Glutamatergic neuron (in vitro differentiated cells): Measurements from ENCODE around the gene MAPK4. TPM values are rescaled to one million over a fixed set of nuclear protein-coding genes. Genes with fewer than 3 reads are reported as not detected.

Experiments
- DNase-seq: peaks from one replicate; pipeline ENCODE4 v3.0.0; 2022
- H3K27ac Mint-ChIP-seq: one replicate; pipeline ENCODE4 v1.8.0; 2020; ENCODE audit warnings: mild to moderate bottlenecking, mixed read lengths, inconsistent platforms; ENCODE audit not compliant: unreplicated experiment
- H3K27me3 Mint-ChIP-seq: one replicate; pipeline ENCODE4 v1.8.0; 2020; ENCODE audit warnings: mild to moderate bottlenecking, moderate library complexity, mixed read lengths, inconsistent platforms; ENCODE audit not compliant: unreplicated experiment
- H3K36me3 Mint-ChIP-seq: one replicate; pipeline ENCODE4 v1.8.0; 2020; ENCODE audit warnings: mild to moderate bottlenecking, mixed read lengths, inconsistent platforms; ENCODE audit not compliant: unreplicated experiment
- H3K4me1 Mint-ChIP-seq: one replicate; pipeline ENCODE4 v1.8.0; 2020; ENCODE audit warnings: mild to moderate bottlenecking, low read depth, mixed read lengths, inconsistent platforms; ENCODE audit not compliant: unreplicated experiment
- H3K4me3 Mint-ChIP-seq: one replicate; pipeline ENCODE4 v1.8.0; 2020; ENCODE audit warnings: mild to moderate bottlenecking, mixed read lengths, inconsistent platforms; ENCODE audit not compliant: unreplicated experiment
- H3K9me3 Mint-ChIP-seq: one replicate; pipeline ENCODE4 v1.8.0; 2020; ENCODE audit warnings: mild to moderate bottlenecking, moderate library complexity, mixed read lengths, inconsistent platforms; ENCODE audit not compliant: unreplicated experiment
- total RNA-seq: library from RNA; stranded (reverse); fragmentation: NEBNext Ultra II Directional; extraction: Animal tissue kit (Norgen Biotek cat#: 25700); gene quantifications from one replicate; pipeline ENCODE4 v1.2.1, GENCODE V29; 2021; ENCODE audit not compliant: unreplicated experiment
- TF ChIP-seq, protein P1 (sequence below): fragments of 200-600 bp; sonication (generic); IDR thresholded peaks from one replicate; pipeline ENCODE4 v1.5.0; 2021; ENCODE audit not compliant: partially characterized antibody, unreplicated experiment

The MAPK4 gene
- total RNA-seq, 1 donor from 2014 or later: 13.1 TPM

DNA sequence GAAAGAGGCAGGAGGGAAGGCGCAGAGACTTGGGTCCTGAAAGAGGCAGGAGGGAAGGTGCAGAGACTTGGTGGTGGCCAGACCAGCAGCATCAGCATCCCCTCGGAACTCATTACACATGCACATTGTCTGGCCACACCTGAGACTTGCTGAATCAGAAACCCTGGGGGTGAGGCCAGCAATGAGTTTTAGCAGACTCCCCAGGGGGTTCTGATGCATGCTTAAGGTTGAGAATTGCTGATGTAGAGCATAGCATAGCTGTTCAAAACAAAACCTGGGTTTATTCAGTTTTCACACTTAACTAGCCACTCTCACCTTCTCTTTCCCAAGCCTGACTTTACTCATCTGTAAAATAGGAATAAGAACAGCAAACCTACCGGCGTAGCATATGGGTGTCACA is 137.0 kb downstream of the MAPK4 start:
- no peaks in the 10 kb centered on the region for H3K36me3 Mint-ChIP-seq
- peak; percentile 33 for DNase-seq
- TF ChIP-seq, protein P1, sequence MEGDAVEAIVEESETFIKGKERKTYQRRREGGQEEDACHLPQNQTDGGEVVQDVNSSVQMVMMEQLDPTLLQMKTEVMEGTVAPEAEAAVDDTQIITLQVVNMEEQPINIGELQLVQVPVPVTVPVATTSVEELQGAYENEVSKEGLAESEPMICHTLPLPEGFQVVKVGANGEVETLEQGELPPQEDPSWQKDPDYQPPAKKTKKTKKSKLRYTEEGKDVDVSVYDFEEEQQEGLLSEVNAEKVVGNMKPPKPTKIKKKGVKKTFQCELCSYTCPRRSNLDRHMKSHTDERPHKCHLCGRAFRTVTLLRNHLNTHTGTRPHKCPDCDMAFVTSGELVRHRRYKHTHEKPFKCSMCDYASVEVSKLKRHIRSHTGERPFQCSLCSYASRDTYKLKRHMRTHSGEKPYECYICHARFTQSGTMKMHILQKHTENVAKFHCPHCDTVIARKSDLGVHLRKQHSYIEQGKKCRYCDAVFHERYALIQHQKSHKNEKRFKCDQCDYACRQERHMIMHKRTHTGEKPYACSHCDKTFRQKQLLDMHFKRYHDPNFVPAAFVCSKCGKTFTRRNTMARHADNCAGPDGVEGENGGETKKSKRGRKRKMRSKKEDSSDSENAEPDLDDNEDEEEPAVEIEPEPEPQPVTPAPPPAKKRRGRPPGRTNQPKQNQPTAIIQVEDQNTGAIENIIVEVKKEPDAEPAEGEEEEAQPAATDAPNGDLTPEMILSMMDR: no peak
- H3K27ac Mint-ChIP-seq: peak overlapping the region; percentile 93
- H3K4me3 Mint-ChIP-seq: peak overlapping the region; percentile 74
- H3K9me3 Mint-ChIP-seq: peaks cover 6% of the 10 kb centered on the region
- H3K27me3 Mint-ChIP-seq: peaks cover 6% of the 10 kb centered on the region
- H3K4me1 Mint-ChIP-seq: peaks cover 34% of the 10 kb centered on the region

DNA sequence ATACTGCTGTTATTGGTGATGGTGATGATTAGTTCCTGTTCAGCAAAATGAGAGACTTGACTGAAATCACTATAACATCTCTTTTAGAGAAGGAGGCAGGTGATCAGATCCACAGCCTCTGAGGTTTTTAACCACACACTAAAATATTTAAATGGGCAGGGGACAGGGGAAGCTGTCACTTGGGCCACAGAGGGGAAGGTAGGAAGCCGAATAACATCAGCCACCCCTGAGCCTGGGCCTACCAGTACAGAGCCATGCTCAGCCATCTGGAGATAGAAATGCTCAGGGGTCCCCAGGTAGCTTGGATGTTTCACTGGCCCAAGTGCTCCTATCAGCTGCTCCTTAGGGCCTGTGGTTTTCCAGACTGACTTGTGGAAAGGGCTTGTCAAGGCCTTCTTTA is 137.6 kb downstream of the MAPK4 start:
- peak overlapping the region; percentile 93 for H3K27ac Mint-ChIP-seq
- no peak overlapping the region for H3K4me3 Mint-ChIP-seq
- no peaks in the 10 kb centered on the region for H3K36me3 Mint-ChIP-seq
- TF ChIP-seq, protein P1: no peak
- no peak for DNase-seq
- H3K9me3 Mint-ChIP-seq: peaks cover 6% of the 10 kb centered on the region
- H3K27me3 Mint-ChIP-seq: peaks cover 6% of the 10 kb centered on the region
- peaks cover 34% of the 10 kb centered on the region for H3K4me1 Mint-ChIP-seq

DNA sequence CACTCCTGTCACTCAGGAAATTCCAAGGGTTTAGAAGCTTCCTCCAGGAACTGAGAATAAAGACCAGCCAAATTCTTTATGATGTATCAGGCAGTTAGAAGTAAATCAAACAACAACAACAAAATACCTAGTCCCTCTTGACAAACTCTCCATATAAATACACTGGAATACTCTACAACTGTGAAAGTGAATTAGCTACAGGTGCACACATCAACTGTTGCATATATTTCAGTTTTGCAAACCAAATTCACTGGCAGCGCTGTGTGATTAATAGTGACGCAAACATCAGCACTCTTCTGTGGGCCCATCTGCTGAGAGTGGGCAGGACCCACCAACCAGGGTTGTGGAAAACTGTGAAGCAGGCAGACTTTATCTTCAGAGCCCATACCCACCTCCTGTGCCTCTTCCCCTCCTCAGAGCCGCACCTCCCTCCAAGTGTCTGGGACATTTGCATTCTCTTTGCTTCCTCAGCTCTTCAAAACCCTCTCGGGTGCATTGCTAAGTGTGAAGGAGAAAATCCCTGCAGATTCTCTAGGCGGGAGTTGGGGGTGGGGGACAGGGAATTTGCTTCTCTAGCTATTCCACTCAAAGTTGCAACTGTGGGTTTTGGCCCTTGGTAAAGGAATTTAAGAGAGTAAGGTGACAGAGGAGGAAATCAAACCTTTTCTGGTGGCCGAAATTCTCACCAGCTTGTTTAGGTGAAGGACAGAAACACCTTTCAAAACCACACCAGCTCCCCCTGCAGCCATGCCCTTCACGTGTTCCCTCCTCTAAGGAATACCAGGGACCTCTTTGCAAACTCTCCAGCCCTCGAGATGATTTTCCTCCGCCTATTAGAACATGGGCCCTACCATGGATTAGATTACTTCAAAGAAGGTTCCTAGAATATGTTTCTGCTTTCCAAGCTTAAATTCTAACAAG is 140.6 kb downstream of the MAPK4 start:
- peaks cover 6% of the 10 kb centered on the region for H3K9me3 Mint-ChIP-seq
- H3K36me3 Mint-ChIP-seq: no peaks in the 10 kb centered on the region
- H3K27ac Mint-ChIP-seq: no peak overlapping the region
- TF ChIP-seq, protein P1: no peak
- H3K4me3 Mint-ChIP-seq: no peak overlapping the region
- H3K27me3 Mint-ChIP-seq: peaks cover 4% of the 10 kb centered on the region
- H3K4me1 Mint-ChIP-seq: peaks cover 26% of the 10 kb centered on the region
- DNase-seq: no peak

DNA sequence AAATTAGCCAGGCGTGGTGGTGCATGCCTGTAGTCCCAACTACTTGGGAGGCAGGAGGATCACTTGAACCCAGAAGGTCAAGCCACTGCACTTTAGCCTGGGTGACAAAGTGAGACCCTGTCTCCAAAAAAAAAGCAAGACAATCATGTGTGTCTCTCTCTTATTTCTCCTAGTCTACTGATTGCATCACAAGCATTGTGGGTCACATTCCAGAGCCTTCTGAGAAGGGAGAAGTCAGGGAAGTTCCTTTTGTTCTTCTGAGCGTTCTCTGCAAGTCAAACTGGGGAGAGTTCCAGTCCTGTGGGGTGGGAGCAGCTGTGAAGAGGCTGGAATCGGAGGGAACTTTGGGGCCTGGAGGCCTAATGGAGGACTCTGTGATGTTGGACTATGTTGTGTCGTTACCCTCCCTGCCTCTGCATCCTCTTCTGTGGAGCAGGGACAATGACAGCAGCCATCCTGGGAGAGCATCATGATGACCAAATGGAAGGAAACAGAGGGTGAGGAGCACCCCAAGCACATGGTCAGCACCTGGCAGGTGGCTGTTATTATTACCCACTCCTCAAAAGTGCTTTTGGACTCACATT is 144.6 kb downstream of the MAPK4 start:
- peaks cover 36% of the 10 kb centered on the region for H3K4me1 Mint-ChIP-seq
- H3K9me3 Mint-ChIP-seq: peaks cover 4% of the 10 kb centered on the region
- peaks cover 1% of the 10 kb centered on the region for H3K27me3 Mint-ChIP-seq
- no peak for DNase-seq
- no peaks in the 10 kb centered on the region for H3K36me3 Mint-ChIP-seq
- peak overlapping the region; percentile 64 for H3K27ac Mint-ChIP-seq
- no peak overlapping the region for H3K4me3 Mint-ChIP-seq
- TF ChIP-seq, protein P1: no peak

DNA sequence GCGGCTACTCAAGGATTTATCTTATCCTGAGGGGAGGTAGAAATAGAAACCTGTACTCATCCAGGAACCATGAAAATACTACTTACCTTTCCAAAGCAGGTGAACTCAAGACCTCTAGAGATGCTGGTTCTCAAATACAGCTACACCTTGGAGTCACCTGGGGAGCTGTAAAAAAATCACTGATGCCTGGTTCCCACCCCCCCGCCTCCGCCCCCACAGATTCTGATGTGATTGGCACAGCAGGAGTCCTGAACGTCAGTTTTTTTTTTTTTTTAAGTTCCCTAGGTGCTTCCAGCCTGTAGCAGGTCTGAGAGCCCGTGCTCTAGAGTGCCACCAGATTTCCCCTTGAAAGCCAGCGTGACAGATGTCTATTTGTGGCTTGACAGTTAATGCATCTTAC is 146.3 kb downstream of the MAPK4 start:
- TF ChIP-seq, protein P1: no peak
- Mint-ChIP-seq H3K36me3 (no peaks in the 10 kb centered on the region), H3K27ac (peak overlapping the region; percentile 91), H3K27me3 (peaks cover 8% of the 10 kb centered on the region), H3K9me3 (peaks cover 7% of the 10 kb centered on the region), H3K4me1 (peaks cover 42% of the 10 kb centered on the region), H3K4me3 (peak overlapping the region; percentile 64)
- DNase-seq: no peak
